Activated naive CD4-positive, alpha-beta T cell treated with Interleukin-2 at 50 U/mL for 16 hours (primary cell): Measurements from ENCODE around the gene ACAT2.
"Not testable (repeated sequence)": the region's sequence is repeated elsewhere in the genome, so short reads cannot be mapped to it uniquely, and the experiment has no call there.

Source experiments
- DNase-seq: peaks from one replicate; pipeline ENCODE4 v3.0.0-alpha.2; 2020

The ACAT2 gene

GRCh38 chr6:159732550-159732949 lies 29.3 kb upstream of the ACAT2 start:
- not testable (repeated sequence) for DNase-seq

- DNase-seq, result not testable (repeated sequence)
These were observed 28.4 kb upstream of the ACAT2 start for GRCh38 chr6:159733395-159733794.

- no peak for DNase-seq
These were observed 24.9 kb upstream of the ACAT2 start for GRCh38 chr6:159736908-159737307.

GRCh38 chr6:159739341-159739740 lies 22.5 kb upstream of the ACAT2 start:
- no peak for DNase-seq

DNA sequence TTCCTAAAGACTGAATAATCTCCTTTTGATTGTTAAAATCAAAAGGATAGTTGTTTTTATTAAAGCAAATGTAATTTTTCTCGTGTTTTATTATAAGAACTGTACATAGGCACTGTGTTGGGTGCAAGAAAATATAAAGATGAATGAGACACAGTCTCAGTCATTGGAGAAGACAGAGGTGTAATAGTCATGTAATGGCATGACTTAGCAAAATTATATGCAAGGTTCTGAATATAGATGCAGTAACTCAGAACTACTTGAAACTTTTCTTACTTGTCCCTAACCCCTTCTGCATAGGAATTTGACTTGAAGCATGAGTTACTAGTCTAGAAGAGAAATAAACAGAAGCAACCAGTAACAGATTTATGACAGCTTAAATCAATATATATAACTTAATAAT lies 19.7 kb upstream of the ACAT2 start:
- DNase-seq, result no peak

DNA sequence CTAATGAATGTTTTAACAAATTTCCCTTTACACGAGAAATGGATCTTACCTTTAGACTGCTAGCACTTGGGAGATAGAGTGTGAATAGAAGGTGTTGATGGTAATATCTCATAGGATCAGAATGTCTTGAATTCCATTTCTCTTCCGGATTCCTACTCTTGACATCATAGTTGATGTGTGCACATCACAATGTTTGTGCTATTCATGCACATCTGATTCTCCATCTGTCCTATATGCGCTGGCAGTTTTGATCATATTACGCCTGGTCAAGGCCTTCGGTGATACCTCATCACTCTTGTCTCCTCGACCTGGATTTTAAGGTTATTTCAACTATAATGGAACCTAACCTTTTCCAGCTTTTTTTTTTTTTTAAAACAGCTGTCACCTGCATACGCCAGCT lies 16.8 kb upstream of the ACAT2 start:
- DNase-seq, result no peak

DNA sequence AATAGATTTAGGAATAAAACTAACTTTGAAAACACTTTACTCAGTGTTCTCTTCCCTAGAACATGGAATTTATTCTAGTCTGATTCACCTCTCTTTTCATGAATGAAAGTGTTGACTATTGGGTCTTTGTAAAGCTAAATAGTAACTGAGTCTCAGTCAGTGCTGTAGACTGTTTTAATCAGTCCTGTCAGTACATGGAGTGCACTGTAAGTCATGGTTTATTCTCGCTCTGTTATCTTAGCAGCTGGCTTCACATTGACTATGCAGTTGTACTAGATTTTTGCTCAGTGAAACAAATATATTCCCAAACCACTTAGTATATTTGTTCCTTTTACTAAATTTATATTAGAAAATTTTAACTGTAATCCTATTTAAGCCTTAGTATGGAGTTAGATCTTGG lies 15.1 kb upstream of the ACAT2 start:
- DNase-seq, result no peak

DNA sequence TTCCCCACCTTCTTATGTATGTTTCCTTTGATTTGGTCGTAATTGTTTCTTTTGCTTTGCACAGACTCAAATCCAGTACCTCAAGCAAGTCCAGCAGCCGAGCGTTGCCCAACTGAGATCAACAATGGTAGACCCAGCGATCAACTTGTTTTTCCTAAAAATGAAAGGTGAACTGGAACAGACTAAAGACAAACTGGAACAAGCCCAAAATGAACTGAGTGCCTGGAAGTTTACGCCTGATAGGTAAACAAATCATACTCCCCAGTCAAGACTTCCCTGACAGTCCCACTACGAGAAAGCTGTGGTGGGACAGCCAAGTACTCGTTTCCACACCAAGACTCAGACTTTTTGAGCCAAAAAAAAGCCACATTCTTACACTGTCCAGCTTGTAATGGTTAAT lies 13.7 kb upstream of the ACAT2 start:
- not testable (repeated sequence) for DNase-seq

DNA sequence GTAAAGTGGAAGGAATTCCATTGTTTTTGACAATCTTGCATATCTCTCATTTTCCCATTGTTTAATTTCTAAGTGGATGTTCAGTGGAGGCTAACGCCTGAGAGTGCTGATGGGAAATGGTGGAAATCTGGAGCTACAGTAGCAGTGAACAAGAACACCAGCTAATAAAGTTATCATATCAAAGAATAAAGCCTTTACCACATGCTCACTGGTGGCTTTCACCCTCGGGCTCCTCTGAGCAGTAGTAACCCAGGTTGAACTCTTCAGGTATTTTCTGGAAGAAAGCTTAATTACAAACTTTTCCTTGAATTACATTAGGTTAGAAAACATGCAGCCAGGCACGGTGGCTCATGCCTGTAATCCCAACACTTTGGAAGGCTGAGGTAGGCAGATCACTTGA lies 10.4 kb upstream of the ACAT2 start:
- no peak for DNase-seq

DNA sequence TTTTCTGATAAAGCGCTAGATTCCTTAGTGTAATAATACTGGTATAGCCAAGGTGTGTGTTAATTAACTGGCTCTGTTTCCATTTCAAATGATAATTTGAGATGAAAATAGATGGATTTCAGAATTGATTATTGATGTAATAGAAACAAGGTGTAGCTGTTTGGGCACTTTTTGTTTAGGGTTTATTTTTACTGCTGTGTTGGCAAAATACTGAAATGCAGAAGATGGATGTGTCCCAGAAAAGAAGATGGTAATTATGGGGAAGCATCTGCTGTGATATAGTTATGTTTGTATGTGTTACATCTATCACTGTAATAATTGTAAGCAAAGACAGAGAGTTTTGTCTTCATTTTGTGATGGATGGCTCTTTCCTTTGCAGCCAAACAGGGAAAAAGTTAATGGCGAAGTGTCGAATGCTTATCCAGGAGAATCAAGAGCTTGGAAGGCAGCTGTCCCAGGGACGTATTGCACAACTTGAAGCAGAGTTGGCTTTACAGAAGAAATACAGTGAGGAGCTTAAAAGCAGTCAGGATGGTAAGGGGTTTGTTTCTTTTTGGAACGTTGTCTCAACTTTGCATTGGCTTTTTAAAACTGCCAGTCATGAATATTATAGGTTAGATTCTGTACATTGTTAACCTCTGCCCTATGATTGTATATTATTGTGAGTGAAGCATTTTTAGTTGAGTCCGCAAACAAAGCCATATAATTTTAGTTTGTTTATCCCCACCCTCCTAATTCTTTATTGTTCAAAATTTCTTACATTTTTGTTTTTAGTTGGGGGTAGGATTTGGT lies 8.6 kb upstream of the ACAT2 start:
- no peak for DNase-seq

DNA sequence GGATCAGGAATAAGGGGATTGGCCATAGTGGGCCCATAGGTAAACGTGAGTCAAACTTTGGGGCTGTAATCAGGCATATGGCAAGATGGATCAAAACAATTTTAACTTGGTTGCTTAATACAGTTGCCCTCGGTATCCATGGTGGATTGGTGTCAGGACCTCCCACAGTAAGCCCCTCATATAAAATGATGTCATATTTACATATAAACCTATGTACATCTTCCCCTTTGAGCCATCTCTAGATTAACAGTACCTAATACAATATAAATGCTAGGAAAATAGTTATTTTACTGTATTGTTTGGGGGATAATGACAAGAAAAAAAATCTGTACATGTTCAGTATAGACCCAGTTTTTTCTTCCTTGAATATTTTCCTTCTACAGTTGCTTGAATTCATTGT lies 7.4 kb upstream of the ACAT2 start:
- DNase-seq, result no peak

DNA sequence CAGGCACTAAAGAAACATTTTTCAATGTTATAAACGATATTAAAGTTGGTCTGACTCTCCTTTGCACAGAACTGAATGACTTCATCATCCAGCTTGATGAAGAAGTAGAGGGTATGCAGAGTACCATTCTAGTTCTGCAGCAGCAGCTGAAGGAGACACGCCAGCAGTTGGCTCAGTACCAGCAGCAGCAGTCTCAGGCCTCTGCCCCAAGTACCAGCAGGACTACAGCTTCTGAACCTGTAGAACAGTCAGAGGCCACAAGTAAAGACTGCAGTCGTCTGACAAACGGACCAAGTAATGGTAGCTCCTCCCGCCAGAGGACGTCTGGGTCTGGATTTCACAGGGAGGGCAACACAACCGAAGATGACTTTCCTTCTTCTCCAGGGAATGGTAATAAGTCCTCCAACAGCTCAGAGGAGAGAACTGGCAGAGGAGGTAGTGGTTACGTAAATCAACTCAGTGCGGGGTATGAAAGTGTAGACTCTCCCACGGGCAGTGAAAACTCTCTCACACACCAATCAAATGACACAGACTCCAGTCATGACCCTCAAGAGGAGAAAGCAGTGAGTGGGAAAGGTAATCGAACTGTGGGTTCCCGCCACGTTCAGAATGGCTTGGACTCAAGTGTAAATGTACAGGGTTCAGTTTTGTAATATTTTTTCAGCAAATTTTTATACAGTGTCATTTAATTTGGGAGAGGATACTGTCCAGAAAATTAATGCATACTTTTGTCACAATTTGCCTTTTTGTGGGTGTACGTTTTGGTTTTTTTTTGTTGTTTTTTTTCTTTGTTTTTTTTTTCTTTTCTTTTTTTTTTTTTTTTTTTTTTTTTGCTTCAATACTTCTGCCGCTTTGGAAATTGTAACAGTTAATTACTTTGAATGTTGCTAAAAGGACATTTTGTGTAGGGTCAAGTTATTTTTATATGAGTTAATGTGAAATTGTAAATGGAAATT lies 6.6 kb upstream of the ACAT2 start:
- DNase-seq, result no peak

DNA sequence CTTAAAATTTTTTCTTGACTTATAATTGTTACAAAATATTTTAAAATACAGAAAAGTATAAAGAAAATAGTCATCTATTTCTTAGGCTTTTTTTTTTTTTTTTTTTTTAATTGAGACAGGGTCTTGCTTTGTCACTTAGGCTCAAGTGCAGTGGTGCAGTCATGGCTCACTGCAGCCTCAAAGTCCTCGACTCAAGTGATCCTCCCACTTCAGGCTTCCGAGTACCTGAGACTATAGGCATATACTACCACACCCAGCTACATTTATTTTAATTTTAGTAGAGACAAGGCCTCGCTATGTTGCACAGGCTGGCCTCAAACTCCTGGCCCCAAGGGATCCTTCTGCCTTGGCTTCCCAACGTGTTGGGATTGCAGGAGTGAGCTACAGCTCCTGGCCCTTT lies 5.3 kb upstream of the ACAT2 start:
- no peak for DNase-seq

GRCh38 chr6:159758031-159759001 lies 3.5 kb upstream of the ACAT2 start:
- DNase-seq, result no peak

DNA sequence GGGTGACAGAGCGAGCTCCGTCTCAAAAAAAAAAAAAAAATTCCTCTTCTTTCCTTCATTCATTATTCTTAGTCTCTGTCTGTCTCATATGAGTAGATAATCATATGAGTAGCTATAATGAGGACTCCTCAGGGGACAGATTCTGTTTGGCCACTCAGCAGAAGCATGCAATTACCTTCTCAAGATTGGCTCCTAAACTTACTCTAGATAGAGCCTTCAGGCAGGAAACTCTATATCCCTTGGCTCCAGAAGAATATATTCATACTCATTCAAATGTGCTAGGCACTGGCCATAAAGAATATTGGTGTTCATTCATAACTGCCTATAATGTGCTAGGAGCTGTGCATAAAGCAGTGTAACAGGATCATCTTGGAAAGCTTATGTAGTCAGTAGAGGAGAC lies 2.2 kb upstream of the ACAT2 start:
- no peak for DNase-seq

DNA sequence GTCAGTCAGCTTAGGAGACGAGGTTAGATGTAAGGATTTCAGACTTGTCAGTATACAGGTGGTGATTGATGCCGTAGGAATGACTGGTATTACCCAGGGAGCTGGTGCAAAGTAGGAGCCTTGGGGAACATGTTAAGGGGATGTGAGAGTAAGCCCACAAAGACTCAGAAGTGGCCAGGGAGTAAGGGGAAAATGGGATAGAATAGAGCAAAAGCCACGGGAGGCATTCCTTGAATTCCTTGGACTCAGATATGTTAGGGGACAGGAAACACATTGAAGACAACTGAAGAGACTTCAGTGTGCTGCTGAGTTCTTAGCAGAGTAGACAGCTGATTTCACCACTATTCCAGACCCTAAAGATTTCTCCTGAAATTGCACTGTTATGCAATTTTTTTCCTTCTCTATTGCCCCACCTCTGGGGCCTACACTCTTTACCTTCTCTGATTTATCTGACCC lies 1.2 kb upstream of the ACAT2 start:
- DNase-seq, result no peak

- DNase-seq, result peak; percentile 30
These were observed 544 bp upstream of the ACAT2 start for GRCh38 chr6:159761129-159761872.

DNA sequence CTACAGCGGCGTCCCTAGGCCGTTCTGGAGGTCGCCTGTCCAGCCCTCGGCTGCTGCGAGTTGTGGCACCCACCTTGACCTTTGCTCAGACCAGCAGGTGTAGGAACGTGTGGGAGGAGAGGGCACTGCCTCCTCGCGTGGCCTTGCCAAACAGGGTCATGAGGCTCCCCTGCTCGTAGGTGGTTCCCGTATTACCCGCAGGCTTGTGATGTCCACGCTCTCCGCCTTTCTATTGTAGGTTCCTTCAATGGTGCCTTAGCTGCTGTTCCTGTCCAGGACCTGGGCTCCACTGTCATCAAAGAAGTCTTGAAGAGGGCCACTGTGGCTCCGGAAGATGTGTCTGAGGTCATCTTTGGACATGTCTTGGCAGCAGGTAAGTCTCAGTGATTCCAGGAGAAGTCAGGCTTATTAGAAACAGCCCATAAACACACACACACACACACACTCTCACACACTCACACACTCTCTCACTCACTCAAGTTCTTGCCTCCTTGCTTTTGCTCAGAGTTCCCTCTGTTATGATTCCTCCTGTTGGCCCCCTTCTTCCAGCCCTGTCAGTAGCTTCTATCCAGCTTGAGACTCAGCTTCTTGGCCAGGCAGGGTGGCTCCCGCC lies 942 bp downstream of the ACAT2 start:
- peak; percentile 24 for DNase-seq

DNA sequence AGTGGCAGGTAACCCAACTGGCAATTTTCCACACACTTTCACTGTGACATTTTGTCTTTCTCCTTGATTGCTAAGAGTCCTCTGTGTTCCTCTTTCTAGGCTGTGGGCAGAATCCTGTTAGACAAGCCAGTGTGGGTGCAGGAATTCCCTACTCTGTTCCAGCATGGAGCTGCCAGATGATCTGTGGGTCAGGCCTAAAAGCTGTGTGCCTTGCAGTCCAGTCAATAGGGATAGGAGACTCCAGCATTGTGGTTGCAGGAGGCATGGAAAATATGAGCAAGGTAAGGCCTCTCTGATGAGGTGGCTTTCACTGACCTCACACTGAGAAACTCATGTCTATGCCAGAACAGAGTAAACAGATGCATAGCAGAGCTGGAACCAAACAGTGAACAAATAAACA lies 5.1 kb downstream of the ACAT2 start:
- no peak for DNase-seq

DNA sequence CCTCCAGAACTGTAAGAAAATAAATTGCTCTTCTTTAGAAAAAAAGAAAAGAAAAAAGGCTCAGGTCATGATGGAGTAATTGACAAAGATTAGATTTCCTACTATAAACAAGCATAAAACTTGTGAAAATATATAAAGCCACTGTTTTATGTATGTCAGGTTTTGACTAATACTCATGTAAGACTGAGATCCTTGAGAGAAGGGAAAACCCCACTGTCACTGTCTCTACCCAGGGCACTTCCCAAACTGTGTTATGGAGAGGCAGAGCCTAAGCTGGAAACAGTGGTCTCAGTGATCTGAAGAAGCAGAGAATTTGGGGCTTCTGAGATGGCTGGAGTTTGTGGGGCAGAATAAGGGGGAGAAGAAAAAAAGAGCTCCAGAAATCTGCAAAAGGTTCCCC lies 7.6 kb downstream of the ACAT2 start:
- DNase-seq, result no peak

DNA sequence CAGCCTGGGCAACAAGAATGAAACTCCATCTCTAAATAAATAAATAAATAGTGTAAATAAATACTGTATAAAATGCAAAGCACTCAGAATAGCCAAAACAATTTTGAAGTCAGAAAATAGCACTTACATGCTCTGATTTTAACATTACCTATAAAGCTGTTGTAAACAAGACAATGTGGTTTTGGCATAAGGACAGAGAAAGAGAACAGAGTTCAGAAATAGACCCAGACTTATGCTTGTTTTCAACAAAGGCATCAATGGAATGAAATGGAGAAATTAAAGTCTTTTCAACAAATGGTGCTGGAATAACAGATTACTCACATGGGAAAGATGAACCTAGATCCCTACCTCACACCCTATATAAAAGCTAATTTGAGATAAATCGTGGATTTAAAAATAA lies 10.4 kb downstream of the ACAT2 start:
- DNase-seq, result no peak
